GM12878 (cell line): Measurements from ENCODE around the gene DDX27. TPM values are rescaled to one million over a fixed set of nuclear protein-coding genes. Genes with fewer than 3 reads are reported as not detected.

Source experiments
- ATAC-seq: fragments of 200-7000 bp; cut with Tn5 transposase; 3 replicates; pipeline ENCODE4 v1.9.1; 2020; ENCODE audit warnings: mild to moderate bottlenecking, moderate library complexity
- BruUV-seq: library from RNA; stranded (reverse); fragments of 400-500 nt; replicated peaks from 2 replicates; lab custom pipeline; 2021; lab: Mats Ljungman, UMichigan
- CTCF ChIA-PET: fragments of 300-600 bp; sonication (Branson Sonifier 250); formaldehyde crosslinking; extraction: SDS; loops from one replicate; lab custom pipeline; 2021; ENCODE audit warnings: inconsistent platforms; lab: Yijun Ruan, JAX
- POLR2A ChIA-PET: fragments of 350-600 bp; formaldehyde crosslinking; extraction: SDS; loops from one replicate; lab custom pipeline; 2021; ENCODE audit warnings: inconsistent platforms; lab: Charles Lee
- RAD21 ChIA-PET: fragments of 300-600 bp; sonication (Branson Sonifier 250); formaldehyde crosslinking; loops from one replicate; lab custom pipeline; 2023; ENCODE audit warnings: antibody characterized with exemption; ENCODE audit not compliant: unreplicated experiment; lab: Charles Lee
- SMC1A ChIA-PET: fragments of 300-600 bp; sonication (Branson Sonifier 250); formaldehyde crosslinking; loops from one replicate; lab custom pipeline; 2023; ENCODE audit not compliant: unreplicated experiment, uncharacterized antibody; lab: Charles Lee
- DNase-seq: peaks from one replicate; pipeline ENCODE4 v3.0.0-alpha.2; 2011; ENCODE audit warnings: low read depth, low spot score
- FAIRE-seq: peaks from 3 replicates; lab custom pipeline; 2011; peaks lifted over from hg19 to GRCh38; lab: Jason Lieb, UNC
- H2AFZ ChIP-seq: 2 replicates; pipeline ENCODE4 v1.6.0; 2011; ENCODE audit warnings: low read depth, low read length, control low read depth; ENCODE audit not compliant: control insufficient read depth
- H3K27ac ChIP-seq: 2 replicates; pipeline ENCODE4 v1.5.1; 2011; ENCODE audit warnings: control low read depth; ENCODE audit not compliant: control insufficient read depth, insufficient read depth
- H3K27me3 ChIP-seq, 2 experiments: replicated peaks in 1 of 2; 2 replicates each; pipeline versions ENCODE4 v1.6.0 to v1.6.1; 2011; ENCODE audit warnings: low read length in 1 of 2; ENCODE audit not compliant: control insufficient read depth in 2 of 2, insufficient read depth in 2 of 2
- H3K36me3 ChIP-seq, 2 experiments: 2 replicates each; pipeline ENCODE4 v1.5.1; 2011; ENCODE audit warnings: low read length in 1 of 2; ENCODE audit not compliant: control insufficient read depth in 2 of 2, insufficient read depth in 2 of 2
- H3K4me1 ChIP-seq: 2 replicates; pipeline ENCODE4 v1.6.1; 2011; ENCODE audit warnings: mild to moderate bottlenecking, low read length, moderate library complexity, mixed read lengths; ENCODE audit not compliant: control insufficient read depth, insufficient read depth
- H3K4me2 ChIP-seq: 2 replicates; pipeline ENCODE4 v1.6.0; 2011; ENCODE audit warnings: control low read depth; ENCODE audit not compliant: control insufficient read depth, insufficient read depth
- H3K4me3 ChIP-seq: fragments of 200-600 bp; sonication (generic); 2 replicates; pipeline ENCODE4 v1.5.1; 2016
- H3K79me2 ChIP-seq: 2 replicates; pipeline ENCODE4 v1.6.0; 2011; ENCODE audit warnings: low read length; ENCODE audit not compliant: control insufficient read depth, insufficient read depth
- H3K9ac ChIP-seq: 2 replicates; pipeline ENCODE4 v1.8.0; 2011; ENCODE audit warnings: low read length, control low read depth, mixed read lengths; ENCODE audit not compliant: control insufficient read depth, insufficient read depth
- H3K9me3 ChIP-seq: replicated peaks from 3 replicates; pipeline ENCODE4 v1.5.1; 2011; ENCODE audit warnings: mild to moderate bottlenecking, low read length; ENCODE audit not compliant: control insufficient read depth, insufficient read depth
- H4K20me1 ChIP-seq: 2 replicates; pipeline ENCODE4 v1.6.0; 2011; ENCODE audit not compliant: control insufficient read depth, insufficient read depth
- DPF2 ChIP-seq: fragments of 450-650 bp; IDR thresholded peaks from 2 replicates; pipeline ENCODE4 v1.6.1; 2017; ENCODE audit warnings: mild to moderate bottlenecking
- E2F8 ChIP-seq: fragments of 450-650 bp; IDR thresholded peaks from 2 replicates; pipeline ENCODE4 v1.6.1; 2018; ENCODE audit warnings: mild to moderate bottlenecking, low read depth, moderate library complexity; ENCODE audit not compliant: partially characterized antibody
- EP300 ChIP-seq, 2 experiments: fragments of 150-350 bp in 1 of 2; IDR thresholded peaks; 2 replicates each; pipeline ENCODE4 v1.6.1; 2011 to 2012; ENCODE audit warnings: low read depth in 2 of 2, low read length in 2 of 2, borderline replicate concordance in 1 of 2, improper control_type of control experiment in 1 of 2, inconsistent platforms in 1 of 2; ENCODE audit not compliant: control insufficient read depth in 1 of 2
- ETV6 ChIP-seq, 2 experiments: fragments of 450-650 bp in 1 of 2; IDR thresholded peaks in 1 of 2; conservative IDR thresholded peaks in 1 of 2; 2 replicates each; pipeline ENCODE4 v1.6.1; 2014; ENCODE audit warnings: antibody characterized with exemption in 1 of 2, borderline replicate concordance in 1 of 2, low read depth in 1 of 2, mild to moderate bottlenecking in 1 of 2, moderate library complexity in 1 of 2
- IRF5 ChIP-seq: fragments of 450-650 bp; IDR thresholded peaks from 2 replicates; pipeline ENCODE4 v1.6.1; 2017; ENCODE audit warnings: borderline replicate concordance
- MEF2A ChIP-seq: IDR thresholded peaks from 2 replicates; pipeline ENCODE4 v1.6.1; 2011; ENCODE audit warnings: low read depth, mild to moderate bottlenecking, low read length, moderate library complexity; ENCODE audit not compliant: insufficient read depth
- NFIC ChIP-seq: IDR thresholded peaks from 2 replicates; pipeline ENCODE4 v1.6.1; 2012; ENCODE audit warnings: low read depth, mild to moderate bottlenecking, inconsistent platforms, low read length, moderate library complexity
- NR2C1 ChIP-seq: fragments of 450-650 bp; IDR thresholded peaks from 2 replicates; pipeline ENCODE4 v1.6.1; 2017; ENCODE audit warnings: antibody characterized with exemption, mild to moderate bottlenecking, moderate library complexity
- NR2F1 ChIP-seq: fragments of 450-650 bp; conservative IDR thresholded peaks from 2 replicates; pipeline ENCODE4 v1.6.1; 2017; ENCODE audit warnings: mild to moderate bottlenecking
- POLR2AphosphoS5 ChIP-seq: IDR thresholded peaks from 2 replicates; pipeline ENCODE4 v1.6.1; 2011; ENCODE audit warnings: mild to moderate bottlenecking, low read length, inconsistent platforms
- RAD51 ChIP-seq: fragments of 450-650 bp; IDR thresholded peaks from 2 replicates; pipeline ENCODE4 v1.6.1; 2016; ENCODE audit warnings: moderate library complexity, mild to moderate bottlenecking, inconsistent platforms
- SREBF2 ChIP-seq: IDR thresholded peaks from 2 replicates; pipeline ENCODE4 v1.6.1; 2012; ENCODE audit warnings: mild to moderate bottlenecking, low read length
- STAT3 ChIP-seq: IDR thresholded peaks from 2 replicates; pipeline ENCODE4 v1.6.1; 2011; ENCODE audit warnings: low read depth, low read length, improper control_type of control experiment
- SUPT20H ChIP-seq: IDR thresholded peaks from 2 replicates; pipeline ENCODE4 v1.6.1; 2011; ENCODE audit warnings: low read depth, mild to moderate bottlenecking, low read length, moderate library complexity, borderline replicate concordance; ENCODE audit not compliant: control insufficient read depth
- TAF1 ChIP-seq: IDR thresholded peaks from 2 replicates; pipeline ENCODE4 v1.6.1; 2011; ENCODE audit warnings: mild to moderate bottlenecking, low read depth, low read length, borderline replicate concordance
- TCF7 ChIP-seq: IDR thresholded peaks from 2 replicates; pipeline ENCODE4 v1.6.1; 2014; ENCODE audit warnings: antibody characterized with exemption, borderline replicate concordance
- WGBS: methylation state at CpG from one replicate; pipeline ENCODE4 v1.1.6; 2016; ENCODE audit warnings: low lambda C conversion rate; ENCODE audit not compliant: insufficient replicate concordance, insufficient coverage; ENCODE audit errors: missing lambda C conversion rate; 5-methylcytosine and 5-hydroxymethylcytosine counted together
- in situ Hi-C: fragments of 300-500 bp; cut with MboI; formaldehyde crosslinking; loops from 9 replicates; pipeline ENCODE4 v1.14.3; 2018; ENCODE audit warnings: mixed read lengths
- intact Hi-C: fragments of 100-400 bp; cut with micrococcal nuclease; formaldehyde crosslinking; loops from one replicate; pipeline ENCODE4 v1.14.2; 2022; ENCODE audit not compliant: unreplicated experiment
- polyA plus RNA-seq, 11 experiments: library from polyadenylated mRNA; depleted of rRNA in 4 of 11; unstranded in 6 of 11; stranded (reverse) in 5 of 11; fragments of >200 nt; fragmentation: Nextera tagmentation in 4 of 11; fragmentation: Illumina TruSeq in 1 of 11; extraction: Ambion mirVana in 4 of 11; extraction: Trizol in 1 of 11; gene quantifications; 1 replicate in 1 of 11; 2 replicates in 10 of 11; pipeline versions ENCODE4 v1.2.1 to v1.2.3, GENCODE V29; 2011 to 2016; ENCODE audit warnings: inconsistent platforms in 2 of 11, missing spikeins in 2 of 11, low read depth in 1 of 11
- total RNA-seq, 4 experiments: library from RNA; depleted of rRNA in 3 of 4; stranded (reverse); fragments of >200 nt in 3 of 4; fragmentation: Illumina TruSeq in 1 of 4; extraction: Trizol in 1 of 4; gene quantifications; 2 replicates each; pipeline versions ENCODE4 v1.2.1 to v1.2.3, GENCODE V29; 2013 to 2021
- TF ChIP-seq, protein P1 (sequence below): IDR thresholded peaks from 2 replicates; pipeline ENCODE4 v1.6.1; 2012; ENCODE audit warnings: low read length, inconsistent platforms

DDX27 gene
- total and polyA plus RNA-seq, 10 of the 15 experiments (the other 5 are each of a cell fraction or from before 2014, with no cell fraction given), result 19.8 to 78.8 (median 54.9) TPM

GRCh38 chr20:49278036-49278817 is 59.0 kb downstream of the DDX27 start, which contains the start of gene ZNFX1:
Gene ZNFX1, minus strand, starts transcription at chr20:49278057. Its CDS starts 2,218 bp downstream, at chr20:49275839.
- ChIA-PET CTCF (no interaction called here), RAD21 (interaction anchor here (0.7 to 3.0 kb wide), 3 partner anchors 11 to 59 kb away, joined by 3 to 17 read pairs (median 4); partner anchors contain the start of gene DDX27), SMC1A (no interaction called here), POLR2A (interaction anchor here (0.9 to 1.9 kb wide), 2 partner anchors 10 to 61 kb away, joined by 3 to 7 read pairs; no protein-coding TSS in a partner anchor)
- H3K9me3 ChIP-seq, result peaks cover 12% of the 10 kb centered on the region
- WGBS, result 1% methylated on average over 74 of the region's 80 CpGs
- BruUV-seq, result no TSS peak
- peaks cover 3% of the 10 kb centered on the region; the same call in 1 of the 2 replicates for H3K4me1 ChIP-seq
- peak within 1 kb of the TSS; percentile 82 for H2AFZ ChIP-seq
- intact Hi-C loops (loop anchor here (2.0 to 10.0 kb wide), 3 partner anchors 59 to 537 kb away; partner anchors contain the start of genes DDX27 and SLC9A8), in situ Hi-C loops (no loop called here)
- no peaks in the 10 kb centered on the region for H3K27me3 ChIP-seq
- H3K27ac ChIP-seq, result peak within 1 kb of the TSS; percentile 92
- peak within 1 kb of the TSS; percentile 95 for H3K4me3 ChIP-seq
- peaks cover 17 to 44% of the 10 kb centered on the region in 2 experiments for H3K36me3 ChIP-seq
- ATAC-seq (peak; percentile 85), FAIRE-seq (peak; percentile 92), DNase-seq (peak; percentile 95)
- peak within 1 kb of the TSS; percentile 87 for H3K4me2 ChIP-seq
- H3K9ac ChIP-seq, result peak within 1 kb of the TSS; percentile 98
- H3K79me2 ChIP-seq, result peaks cover 86% of the 10 kb centered on the region
- H4K20me1 ChIP-seq, result peaks cover 6% of the 10 kb centered on the region
- TF ChIP-seq NR2F1, result peak; percentile 58
- TF ChIP-seq NFIC, result peak; percentile 32; the same call in 1 of the 2 replicates
- peak; percentile 77 for TF ChIP-seq E2F8
- peak; percentile 100 for TF ChIP-seq POLR2AphosphoS5
- TF ChIP-seq SUPT20H, result no peak
- TF ChIP-seq IRF5, result no peak
- TF ChIP-seq, protein P1, sequence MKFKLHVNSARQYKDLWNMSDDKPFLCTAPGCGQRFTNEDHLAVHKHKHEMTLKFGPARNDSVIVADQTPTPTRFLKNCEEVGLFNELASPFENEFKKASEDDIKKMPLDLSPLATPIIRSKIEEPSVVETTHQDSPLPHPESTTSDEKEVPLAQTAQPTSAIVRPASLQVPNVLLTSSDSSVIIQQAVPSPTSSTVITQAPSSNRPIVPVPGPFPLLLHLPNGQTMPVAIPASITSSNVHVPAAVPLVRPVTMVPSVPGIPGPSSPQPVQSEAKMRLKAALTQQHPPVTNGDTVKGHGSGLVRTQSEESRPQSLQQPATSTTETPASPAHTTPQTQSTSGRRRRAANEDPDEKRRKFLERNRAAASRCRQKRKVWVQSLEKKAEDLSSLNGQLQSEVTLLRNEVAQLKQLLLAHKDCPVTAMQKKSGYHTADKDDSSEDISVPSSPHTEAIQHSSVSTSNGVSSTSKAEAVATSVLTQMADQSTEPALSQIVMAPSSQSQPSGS, result no peak
- TF ChIP-seq NR2C1, result peak; percentile 36; the same call in 1 of the 2 replicates
- TF ChIP-seq MEF2A, result peak; percentile 3; the same call in 1 of the 2 replicates
- TF ChIP-seq DPF2, result peak; percentile 85
- 0 out of 2 replicates have a peak, but pooled peaks have one; percentile 5 for TF ChIP-seq TCF7
- TF ChIP-seq SREBF2, result no peak
- TF ChIP-seq EP300 (IDR thresholded peaks at IDR 0.05; ENCODE audit: borderline replicate concordance in 1 of 2, control insufficient read depth in 1 of 2, low read depth in 2 of 2, low read length in 2 of 2), result 0 out of 4 replicates have a peak, but pooled peaks of 1 of the 2 experiments have one; percentile 9
- TF ChIP-seq ETV6 (conservative IDR thresholded peaks at IDR 0.05 in 1 of 2, IDR thresholded peaks at IDR 0.05 in 1 of 2; ENCODE audit: borderline replicate concordance in 1 of 2, low read depth in 1 of 2), result no peak
- TF ChIP-seq RAD51, result no peak
- TF ChIP-seq TAF1, result peak; percentile 99
- peak; percentile 63; the same call in 1 of the 2 replicates for TF ChIP-seq STAT3
